HL-60/S4 treated with retinoic acid at 250 ng/mL for 4 days and 3 days (cell line): ENCODE results near the gene B4GALT6.

Experiments
- in situ Hi-C: fragments of 300-500 bp; cut with MboI; formaldehyde crosslinking; loops from 2 replicates; pipeline ENCODE4 v1.7.0; 2022; ENCODE audit warnings: low sequenced_read_pairs

Gene B4GALT6, protein sequence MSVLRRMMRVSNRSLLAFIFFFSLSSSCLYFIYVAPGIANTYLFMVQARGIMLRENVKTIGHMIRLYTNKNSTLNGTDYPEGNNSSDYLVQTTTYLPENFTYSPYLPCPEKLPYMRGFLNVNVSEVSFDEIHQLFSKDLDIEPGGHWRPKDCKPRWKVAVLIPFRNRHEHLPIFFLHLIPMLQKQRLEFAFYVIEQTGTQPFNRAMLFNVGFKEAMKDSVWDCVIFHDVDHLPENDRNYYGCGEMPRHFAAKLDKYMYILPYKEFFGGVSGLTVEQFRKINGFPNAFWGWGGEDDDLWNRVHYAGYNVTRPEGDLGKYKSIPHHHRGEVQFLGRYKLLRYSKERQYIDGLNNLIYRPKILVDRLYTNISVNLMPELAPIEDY

DNA sequence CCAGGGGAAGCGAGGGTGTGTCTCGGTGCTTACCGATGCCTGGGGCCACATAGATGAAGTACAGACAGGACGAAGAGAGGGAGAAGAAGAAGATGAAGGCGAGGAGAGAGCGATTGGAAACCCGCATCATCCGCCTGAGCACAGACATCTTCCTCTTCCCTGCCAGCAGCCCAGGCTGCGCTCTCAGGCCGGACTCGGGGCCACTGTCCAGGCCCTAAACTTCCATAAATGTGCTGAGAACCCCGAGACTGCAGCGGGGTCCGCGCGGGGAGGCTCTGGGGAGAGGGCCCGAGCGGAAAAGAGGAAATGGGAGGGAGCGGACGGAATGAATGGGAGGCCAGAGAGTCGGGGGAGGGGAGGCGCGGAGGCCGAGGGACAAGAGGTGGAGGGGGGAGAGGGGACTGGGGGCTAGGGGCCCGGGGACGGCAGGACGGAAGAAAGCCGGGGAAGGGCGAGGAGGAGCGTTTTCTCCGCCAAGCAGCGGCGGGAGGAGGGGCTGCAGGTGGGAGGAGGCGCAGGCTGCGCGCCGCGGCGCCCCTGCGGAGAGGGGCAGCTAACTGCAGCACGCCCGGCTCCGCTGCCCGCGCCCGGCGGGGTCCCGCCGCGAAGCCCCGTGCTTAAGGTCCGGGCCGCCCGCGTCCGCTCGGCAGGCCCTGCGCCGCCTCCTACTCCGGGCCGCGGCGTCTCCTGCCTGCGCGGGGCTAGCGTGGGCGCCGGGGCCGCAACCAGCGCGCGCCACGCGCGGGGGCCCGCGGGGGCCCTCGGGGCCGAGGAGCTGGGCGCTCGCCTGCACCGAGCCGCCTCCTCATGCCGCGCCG, at the start of gene B4GALT6:
Gene B4GALT6, minus strand, starts transcription at position 303 of the 818 bp plus-strand sequence. Its CDS starts 155 bp downstream, at position 148.
- in situ Hi-C loops = no loop called here

DNA sequence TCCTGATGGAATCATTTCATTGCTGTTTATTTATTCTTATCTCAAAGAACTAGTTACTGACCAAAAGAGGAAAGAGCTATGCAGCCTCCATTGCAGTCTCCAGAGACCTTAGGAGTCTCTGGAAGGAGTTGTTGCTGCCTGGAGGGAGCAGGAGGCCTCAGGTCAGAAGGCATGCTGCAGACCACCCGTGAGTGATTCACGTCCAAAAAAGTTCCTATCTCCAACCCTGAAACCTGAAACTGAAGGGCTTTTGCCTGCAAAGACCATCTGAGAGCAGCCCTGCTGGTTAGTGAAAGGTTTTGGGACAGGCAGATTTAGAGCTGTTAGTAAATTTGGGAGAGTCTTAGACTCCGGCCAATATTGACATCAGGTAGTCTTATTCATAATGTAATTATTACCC, 47.2 kb upstream of the B4GALT6 start:
- in situ Hi-C loops = loop anchor here (25.0 kb wide), 1 partner anchor 231 kb away; no protein-coding TSS in a partner anchor

DNA sequence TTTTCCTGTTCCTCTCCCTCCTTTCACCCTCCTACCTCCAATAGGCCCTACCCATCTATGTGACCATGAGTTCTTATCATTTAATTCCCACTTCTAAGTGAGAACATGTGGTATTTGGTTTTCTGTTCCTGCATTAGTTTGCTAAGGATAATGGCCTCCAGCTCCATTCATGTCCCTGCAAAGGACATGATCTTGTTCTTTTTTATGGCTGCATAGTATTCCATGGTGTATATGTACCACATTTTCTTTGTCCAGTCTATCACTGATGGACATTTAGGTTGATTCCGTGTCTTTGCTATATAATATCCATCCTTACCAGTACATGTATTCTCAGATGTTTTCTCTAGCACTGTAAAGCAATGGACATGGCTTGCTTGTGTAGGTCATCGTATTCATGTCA, 44.8 kb upstream of the B4GALT6 start:
- in situ Hi-C loops = loop anchor here (25.0 kb wide), 1 partner anchor 233 kb away; no protein-coding TSS in a partner anchor

DNA sequence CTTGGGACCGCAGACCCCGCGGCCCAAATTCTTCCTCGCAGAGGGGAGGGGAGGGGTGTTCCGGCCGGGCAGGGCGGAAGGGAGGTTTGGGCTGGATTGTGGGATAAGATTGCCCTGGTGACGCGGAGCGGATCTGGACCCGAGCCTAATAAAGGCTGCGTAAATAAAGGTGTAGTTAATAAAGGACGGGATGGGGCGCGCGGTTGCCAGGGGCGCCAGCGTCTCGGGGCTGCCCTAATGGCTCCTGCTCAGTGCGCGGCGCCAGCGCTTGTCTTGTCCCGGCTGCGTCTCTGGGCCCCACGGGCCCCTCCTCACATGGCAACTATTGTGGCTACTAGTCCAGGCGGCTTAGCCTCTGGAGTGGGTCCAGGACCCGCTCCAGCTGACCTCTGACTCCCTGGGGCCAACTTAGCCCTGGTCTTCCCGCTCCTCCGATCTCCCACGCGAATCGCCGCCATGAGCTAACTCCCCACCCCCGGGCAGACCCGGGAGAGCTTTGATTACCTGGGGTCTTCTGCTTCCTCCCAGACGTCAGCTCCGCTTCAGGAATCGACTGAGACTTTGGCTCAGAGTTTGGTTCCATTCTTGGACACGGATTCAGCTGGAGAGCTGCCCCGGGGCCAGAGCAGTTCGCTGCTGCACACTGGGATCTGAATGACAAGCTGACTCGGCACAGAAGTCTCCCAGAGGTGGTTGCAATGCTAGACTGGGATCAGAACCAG, 39.8 kb upstream of the B4GALT6 start:
- in situ Hi-C loops = no loop called here

DNA sequence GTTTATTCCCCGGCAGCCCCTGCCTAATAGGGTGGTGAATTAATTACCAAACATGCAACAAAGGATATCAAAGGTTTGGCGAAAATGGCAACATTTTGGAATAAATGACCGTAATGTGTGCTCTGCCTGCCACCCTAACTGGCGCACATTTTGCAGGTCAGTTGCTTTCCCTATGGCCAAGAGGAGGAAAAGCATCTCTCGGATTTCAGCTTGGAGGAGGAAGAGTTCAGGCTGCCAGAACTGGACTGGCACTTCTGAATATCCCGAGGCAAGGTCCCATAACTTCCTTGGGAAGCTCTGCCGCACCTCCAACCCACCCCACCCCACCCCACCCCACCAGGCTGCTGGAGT, 39.2 kb upstream of the B4GALT6 start:
- in situ Hi-C loops = no loop called here

DNA sequence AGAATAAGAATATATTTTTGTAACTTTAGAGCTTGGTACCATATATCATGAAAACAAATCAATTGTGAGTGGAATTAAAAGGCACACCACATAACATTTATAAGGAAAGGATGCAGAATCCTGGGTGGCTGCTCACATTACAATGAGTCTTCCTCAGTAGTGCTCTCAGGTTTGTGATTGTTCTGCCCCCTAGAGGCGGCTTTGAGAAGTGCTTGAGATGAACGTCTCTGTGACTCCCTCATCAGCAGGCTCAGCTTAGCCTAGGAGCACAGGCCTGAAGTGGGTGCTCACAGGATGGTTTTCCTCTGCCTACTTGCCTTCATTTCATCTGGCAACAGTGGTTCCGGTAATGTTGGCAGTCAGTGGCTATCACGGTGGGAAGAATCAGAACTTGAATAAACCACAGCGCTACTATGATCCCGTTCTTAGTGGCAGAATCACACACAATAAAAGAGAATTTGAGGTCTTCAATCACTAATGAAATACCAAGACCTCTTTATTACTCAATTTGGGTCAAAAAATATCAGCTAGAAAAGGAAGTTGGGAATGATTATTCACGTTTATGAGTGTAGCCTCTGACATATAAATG, 38.1 kb upstream of the B4GALT6 start:
- in situ Hi-C loops = no loop called here

DNA sequence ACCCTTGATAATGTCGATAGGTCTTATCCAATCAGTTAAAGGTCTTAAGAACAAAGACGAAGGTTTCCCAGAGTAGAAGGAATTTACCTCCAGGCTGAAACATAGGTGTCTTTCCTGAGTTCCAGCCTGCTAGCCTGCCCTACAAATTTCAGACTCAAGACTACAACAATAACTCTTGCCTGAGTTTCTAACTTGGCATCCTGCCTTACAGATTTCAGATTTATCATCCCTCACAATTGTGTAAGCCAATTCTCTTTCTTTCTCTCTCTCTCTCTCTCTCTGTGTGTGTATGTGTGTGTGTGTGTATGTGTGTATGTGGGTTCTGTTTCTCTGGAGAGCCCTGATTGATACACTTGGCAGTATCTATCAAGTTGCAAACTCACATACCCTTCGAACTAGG, 37.2 kb upstream of the B4GALT6 start:
- in situ Hi-C loops = no loop called here

DNA sequence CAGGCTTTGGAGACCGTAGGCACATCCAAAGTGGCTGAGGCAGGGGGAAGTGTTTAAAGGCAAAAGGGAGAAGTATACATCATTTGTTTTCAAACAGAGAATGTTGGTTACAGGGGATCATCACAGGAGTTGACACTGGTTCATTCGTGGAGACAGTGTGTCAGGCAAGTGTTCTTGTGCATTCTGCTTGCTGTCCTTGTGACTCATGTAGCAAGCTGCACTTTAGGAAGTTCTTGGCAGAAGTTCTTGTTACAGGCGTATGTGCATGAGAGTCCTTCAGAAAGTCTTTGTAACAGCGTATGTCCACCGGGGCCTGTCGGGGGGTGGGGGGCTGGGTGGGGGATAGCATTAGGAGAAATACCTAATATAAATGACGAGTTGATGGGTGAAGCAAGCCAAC, 36.5 kb upstream of the B4GALT6 start:
- in situ Hi-C loops = no loop called here

DNA sequence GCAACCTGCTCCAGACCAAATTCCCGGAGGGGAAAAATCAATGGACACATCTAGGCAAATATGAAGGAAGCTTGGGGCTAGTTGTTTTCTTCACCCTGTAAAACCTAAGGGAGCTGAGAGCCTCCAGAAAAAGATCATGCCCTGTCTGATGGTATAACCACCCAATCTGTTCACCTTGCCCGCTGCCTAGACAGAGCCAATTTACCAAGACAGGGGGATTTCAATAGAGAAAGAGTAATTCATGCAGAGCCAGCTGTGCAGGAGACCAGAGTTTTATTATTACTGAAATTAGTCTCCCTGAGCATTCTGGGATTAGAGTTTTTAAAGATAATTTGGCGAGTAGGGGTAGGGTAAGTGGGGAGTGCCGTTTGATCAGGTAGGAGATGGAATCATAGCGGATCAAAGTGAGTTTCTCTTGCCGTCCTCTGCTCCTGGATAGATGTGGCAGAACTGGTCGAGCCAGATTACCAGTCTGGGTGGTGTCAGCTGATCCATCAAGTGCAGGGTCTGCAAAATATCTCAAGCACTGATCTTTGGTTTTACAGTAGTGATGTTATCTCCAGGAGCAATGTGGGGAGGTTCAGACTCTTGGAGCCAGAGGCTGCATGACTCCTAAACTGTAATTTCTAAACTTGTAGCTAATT, 35.1 kb upstream of the B4GALT6 start:
- in situ Hi-C loops = no loop called here

DNA sequence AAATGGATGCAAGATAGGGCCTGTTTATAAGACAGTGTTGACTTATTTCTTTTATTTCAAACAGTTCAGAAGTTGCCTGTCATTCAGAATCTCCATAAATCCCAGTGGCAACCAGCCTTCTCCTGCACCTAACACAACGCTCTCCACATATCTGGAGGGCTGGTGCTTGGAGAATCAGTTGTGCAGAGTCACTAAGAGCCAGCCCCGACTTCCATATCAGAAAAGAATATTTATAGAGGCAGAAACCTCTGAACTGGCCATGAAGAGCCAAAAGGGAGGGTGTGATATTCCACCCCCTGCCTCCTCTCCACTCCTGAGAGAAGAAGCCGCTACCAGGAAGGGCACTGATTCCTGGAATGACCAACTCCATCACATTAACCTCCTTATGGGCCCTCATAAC, 34.0 kb upstream of the B4GALT6 start:
- in situ Hi-C loops = no loop called here

DNA sequence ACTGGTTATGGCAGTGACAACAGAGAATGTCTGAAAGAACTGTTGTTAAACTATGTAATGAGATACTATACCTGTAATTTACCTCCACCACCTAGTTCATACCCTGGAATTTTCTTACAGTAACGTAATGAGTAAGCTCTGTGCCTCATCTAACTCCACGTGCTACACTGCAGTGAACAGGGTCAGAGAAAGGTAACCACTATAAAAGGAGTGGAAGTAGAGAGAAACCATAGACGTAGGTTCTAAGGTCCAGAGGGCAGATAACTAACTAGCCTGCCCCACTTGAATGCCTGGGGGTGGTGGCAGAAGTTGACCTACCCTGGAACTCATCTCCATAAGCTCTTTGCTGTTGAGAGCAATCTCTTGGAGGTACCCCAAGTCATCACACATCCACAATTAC, 32.0 kb upstream of the B4GALT6 start:
- in situ Hi-C loops = no loop called here

DNA sequence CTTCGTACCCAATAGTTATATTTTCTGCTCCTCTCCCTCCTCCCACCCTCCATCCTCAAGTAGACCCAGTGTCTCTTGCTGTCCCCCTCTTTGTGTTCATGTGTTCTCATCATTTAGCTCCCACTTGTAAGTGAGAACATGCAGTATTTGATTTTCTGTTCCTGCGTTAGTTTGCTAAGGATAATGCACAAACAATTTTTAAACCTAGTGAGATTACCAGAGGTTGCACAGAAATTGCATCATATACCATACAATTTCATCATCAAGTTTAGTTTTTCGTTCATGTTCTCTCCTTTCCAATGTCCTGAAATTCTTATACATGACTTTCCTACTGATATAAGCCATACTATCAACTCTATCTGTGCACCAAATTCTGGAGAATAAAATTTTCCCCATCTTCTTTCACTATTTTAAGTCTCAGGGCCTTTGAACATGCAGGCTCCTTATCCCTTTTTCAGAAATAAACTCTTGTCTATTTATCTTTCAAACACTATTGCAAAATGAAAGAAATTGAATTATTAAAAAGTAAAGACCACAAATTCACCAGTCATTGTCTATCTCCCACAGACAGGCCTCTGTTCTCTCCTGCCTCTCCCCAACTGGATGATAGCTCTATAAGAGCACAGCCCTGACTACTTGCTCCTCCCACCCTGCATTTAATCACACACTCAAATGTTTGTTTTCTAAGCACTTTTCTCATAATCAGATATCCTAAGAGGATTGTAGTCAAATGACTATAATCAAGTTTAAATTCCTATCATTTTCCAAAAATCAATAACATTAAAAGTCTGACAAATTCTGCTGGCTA, 27.2 kb upstream of the B4GALT6 start:
- in situ Hi-C loops = no loop called here

DNA sequence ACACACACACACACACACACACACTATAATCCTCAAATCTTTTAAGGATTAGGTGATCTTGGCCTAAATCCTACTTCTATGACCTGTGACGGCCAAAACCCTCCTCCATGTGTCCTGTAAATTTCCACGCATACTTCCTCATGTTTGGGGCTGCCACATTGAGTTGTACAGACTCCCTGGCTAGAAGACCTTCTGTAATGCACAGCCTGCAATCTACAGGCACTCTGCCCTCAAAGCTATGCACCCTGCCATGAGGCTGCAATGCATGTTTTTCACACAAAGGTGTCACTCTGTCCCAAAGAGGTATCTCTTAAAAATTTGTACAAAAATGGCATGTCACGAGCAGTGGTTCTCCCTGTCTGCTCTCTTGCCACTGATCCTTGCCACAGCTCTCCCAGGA, 26.4 kb upstream of the B4GALT6 start:
- in situ Hi-C loops = no loop called here

DNA sequence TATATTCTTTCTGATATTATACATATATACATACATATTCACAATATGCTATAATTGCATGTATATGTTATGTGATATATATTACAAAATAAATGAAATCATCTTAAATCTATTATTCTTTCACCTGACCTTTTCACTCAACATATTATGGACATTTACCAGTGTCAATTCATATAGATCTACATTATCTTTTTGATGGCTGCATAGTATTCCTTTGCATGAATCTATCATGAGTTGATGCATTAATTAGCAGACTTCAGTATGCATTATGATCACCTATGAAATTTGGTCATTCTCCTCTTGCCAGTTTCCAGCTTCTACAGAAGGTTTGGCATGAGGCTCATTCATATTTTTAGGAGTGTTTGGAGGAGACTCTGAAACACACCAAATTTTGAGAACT, 23.4 kb upstream of the B4GALT6 start:
- in situ Hi-C loops = no loop called here

DNA sequence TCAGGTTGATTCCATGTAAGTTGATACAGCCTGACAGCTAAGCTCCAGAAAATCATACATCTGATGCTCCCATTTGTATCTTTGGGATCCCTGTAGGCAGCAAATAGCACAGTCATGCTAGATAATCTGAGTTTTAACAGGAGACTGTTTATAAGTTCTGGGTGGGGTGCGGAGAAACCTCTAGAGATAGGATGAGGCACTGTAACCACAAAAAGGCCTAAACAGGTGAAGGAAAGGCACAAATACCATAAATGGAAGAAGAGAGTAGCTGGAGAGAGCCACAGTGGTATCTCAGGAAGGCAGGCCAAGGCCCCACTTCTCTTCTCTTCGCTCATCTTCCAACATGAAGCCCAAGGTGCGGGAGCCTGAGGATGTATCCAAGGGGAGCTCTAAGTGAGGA, 18.1 kb upstream of the B4GALT6 start:
- in situ Hi-C loops = no loop called here

DNA sequence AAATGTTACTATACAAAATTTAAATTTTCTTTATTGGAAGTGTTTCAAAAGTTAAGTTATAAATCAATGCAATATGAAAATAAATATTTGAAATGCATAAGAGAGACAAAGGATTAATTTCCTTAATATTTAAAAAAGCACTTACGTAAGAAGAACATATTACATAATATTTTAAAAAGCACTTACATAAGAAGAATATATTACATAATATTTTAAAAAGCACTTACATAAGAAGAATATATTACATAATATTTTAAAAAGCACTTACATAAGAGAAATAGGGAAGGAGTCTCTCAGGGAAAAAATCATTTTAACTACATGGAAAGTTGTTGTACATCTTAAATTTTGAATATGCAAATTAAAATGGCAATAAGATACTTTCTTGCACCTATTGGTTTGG, 17.4 kb upstream of the B4GALT6 start:
- in situ Hi-C loops = no loop called here

DNA sequence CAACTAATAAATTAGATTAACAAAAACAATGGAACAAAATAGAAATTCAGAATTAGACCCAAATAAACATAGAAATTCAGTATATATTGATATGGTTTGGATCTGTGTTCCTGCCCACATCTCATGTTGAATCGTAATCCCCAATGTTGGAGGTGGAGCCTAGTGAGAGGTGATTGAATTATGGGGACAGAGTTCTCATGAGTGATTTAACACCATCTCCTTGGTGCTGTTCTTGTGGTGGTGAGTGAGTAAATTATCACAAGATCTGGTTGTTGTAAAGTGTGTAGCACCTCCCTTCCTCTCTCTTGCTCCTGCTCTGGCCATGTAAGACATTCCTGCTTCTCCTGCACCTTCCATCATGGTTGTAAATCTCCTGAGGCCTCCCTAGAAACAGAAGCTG, 16.6 kb upstream of the B4GALT6 start:
- in situ Hi-C loops = no loop called here

DNA sequence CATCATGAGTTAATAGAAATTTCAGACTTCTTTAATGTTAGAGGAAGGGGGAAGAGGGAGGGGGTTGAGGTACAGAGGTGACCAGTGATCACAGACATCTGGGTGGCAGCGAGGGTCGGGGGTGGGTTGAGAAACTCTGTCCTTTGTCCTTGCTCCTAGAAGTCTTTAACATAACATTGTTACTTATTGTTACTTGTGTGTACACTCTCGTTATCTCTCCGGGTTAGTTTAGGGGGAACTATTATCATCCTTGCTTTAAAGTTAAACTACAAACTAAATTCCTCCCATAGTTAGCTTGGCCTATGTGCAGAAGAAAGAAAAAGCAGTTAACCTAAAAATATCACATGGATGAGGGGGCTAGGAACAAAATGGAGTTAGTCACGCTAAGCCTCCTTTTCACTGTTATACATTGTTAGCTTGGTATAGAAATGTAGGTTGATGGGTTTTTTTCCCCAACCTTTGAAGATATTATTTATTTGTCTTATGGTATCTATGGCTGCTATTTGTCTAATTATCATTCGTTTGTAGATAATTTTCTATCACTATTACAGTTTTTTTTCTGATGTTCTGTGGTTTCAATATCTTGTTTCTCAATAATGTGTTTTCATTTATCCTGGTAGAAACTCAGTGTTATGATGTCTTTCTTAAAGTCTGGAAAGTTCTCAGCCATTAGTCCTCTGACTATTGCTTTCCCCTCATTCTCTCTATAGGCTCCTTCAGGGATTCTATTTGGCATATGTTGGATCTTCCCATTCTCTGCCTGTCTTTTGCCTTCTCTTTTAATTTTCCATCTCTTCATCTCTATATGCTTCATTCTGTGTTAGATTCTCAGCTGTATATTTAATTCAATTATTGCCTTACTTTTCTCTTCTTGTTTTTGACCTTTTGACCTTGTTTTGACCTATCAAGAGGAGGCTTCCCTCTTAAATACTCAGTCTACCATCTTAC, 13.2 kb upstream of the B4GALT6 start:
- in situ Hi-C loops = no loop called here

DNA sequence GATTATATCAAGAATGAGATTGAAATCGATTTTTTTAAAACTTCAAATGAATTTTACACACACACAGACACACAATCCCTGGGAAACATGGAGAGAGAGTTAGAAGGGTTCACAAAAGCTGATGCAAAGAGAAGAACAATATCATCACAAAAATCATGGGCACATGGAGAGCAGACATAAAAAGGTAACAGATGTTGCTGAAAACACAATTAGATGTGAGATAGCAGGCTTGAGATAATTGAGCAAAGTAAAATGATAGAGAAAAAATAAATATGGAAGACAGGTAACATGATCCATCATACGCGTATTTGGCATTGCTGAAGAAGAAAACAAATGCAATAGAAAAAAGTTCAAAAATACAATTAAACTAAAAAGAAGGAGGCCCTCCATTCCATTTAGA, 11.6 kb upstream of the B4GALT6 start:
- in situ Hi-C loops = no loop called here
